A673 (cell line): ENCODE results near the gene SMARCA2.

ENCODE experiments used
- CTCF ChIP-seq: fragments of 300-800, 200-600 bp; sonication (generic); conservative IDR thresholded peaks from 2 replicates; pipeline ENCODE4 v1.5.1; 2017; ENCODE audit warnings: low read depth, mild to moderate bottlenecking, antibody characterized with exemption, low read length, moderate library complexity, mixed read lengths
- EZH2 ChIP-seq: fragments of 200-600 bp; sonication (generic); IDR thresholded peaks from 2 replicates; pipeline ENCODE4 v1.6.1; 2017; ENCODE audit warnings: borderline replicate concordance, low read depth, mild to moderate bottlenecking, mixed read lengths, antibody characterized with exemption, low read length; ENCODE audit not compliant: poor library complexity, severe bottlenecking

GRCh38 chr9:1978941-1979340 lies 36.2 kb upstream of the SMARCA2 start:
- TF ChIP-seq CTCF (no peak), EZH2 (no peak)
